IMR-90 (cell line): ENCODE measurements around the gene KLHL36. TPM values are rescaled to one million over a fixed set of nuclear protein-coding genes. Genes with fewer than 3 reads are reported as not detected.

Experiments used
- ATAC-seq: fragments of 200-7000 bp; cut with Tn5 transposase; 2 replicates; pipeline ENCODE4 v1.9.1; 2020; ENCODE audit warnings: low read depth, mild to moderate bottlenecking, moderate library complexity
- BruUV-seq: library from RNA; stranded (reverse); fragments of 400-500 nt; replicated peaks from 2 replicates; lab custom pipeline; 2021; lab: Mats Ljungman, UMichigan
- CTCF ChIA-PET: fragments of 300-600 bp; formaldehyde crosslinking; extraction: SDS; loops from one replicate; lab custom pipeline; 2021; ENCODE audit warnings: antibody characterized with exemption; lab: Yijun Ruan, JAX
- POLR2A ChIA-PET: fragments of 300-600 bp; sonication (Branson Sonifier 250); formaldehyde crosslinking; loops from one replicate; lab custom pipeline; 2022; ENCODE audit warnings: antibody characterized with exemption; ENCODE audit not compliant: unreplicated experiment; lab: Charles Lee
- DNase-seq: peaks from one replicate; pipeline ENCODE4 v3.0.0; 2013
- H2AFZ ChIP-seq: replicated peaks from 2 replicates; pipeline ENCODE3; 2013; ENCODE audit warnings: low read length, mild to moderate bottlenecking; ENCODE audit not compliant: poor library complexity
- H2AK5ac ChIP-seq: 2 replicates; pipeline ENCODE4 v1.6.1; 2013; ENCODE audit warnings: low read depth, low read length, inconsistent platforms
- H2AK9ac ChIP-seq: replicated peaks from 2 replicates; pipeline ENCODE3; 2013; ENCODE audit warnings: mild to moderate bottlenecking, low read depth, low read length, moderate library complexity; ENCODE audit not compliant: poor library complexity
- H2BK120ac ChIP-seq: 2 replicates; pipeline ENCODE4 v1.6.1; 2013; ENCODE audit warnings: low read depth, low read length, inconsistent platforms
- H2BK15ac ChIP-seq: 3 replicates; pipeline ENCODE4 v1.6.1; 2013; ENCODE audit warnings: low read depth, low read length, inconsistent platforms
- H2BK20ac ChIP-seq: 2 replicates; pipeline ENCODE4 v1.6.1; 2013; ENCODE audit warnings: low read depth, mild to moderate bottlenecking, inconsistent platforms, low read length, moderate library complexity
- H2BK5ac ChIP-seq: 2 replicates; pipeline ENCODE4 v1.6.1; 2013; ENCODE audit warnings: mild to moderate bottlenecking, low read depth, low read length, inconsistent platforms; ENCODE audit not compliant: poor library complexity, severe bottlenecking
- H3K14ac ChIP-seq: replicated peaks from 2 replicates; pipeline ENCODE4 v1.6.1; 2013; ENCODE audit warnings: low read depth, low read length, inconsistent platforms
- H3K18ac ChIP-seq: 2 replicates; pipeline ENCODE4 v1.6.1; 2013; ENCODE audit warnings: low read depth, low read length, control low read depth
- H3K23ac ChIP-seq: 2 replicates; pipeline ENCODE4 v1.6.1; 2013; ENCODE audit warnings: low read depth, low read length, inconsistent platforms
- H3K27ac ChIP-seq: 2 replicates; pipeline ENCODE4 v1.5.1; 2013; ENCODE audit warnings: mild to moderate bottlenecking, control low read depth, low read length; ENCODE audit not compliant: insufficient read depth
- H3K27me3 ChIP-seq: 2 replicates; pipeline ENCODE4 v1.6.1; 2013; ENCODE audit warnings: low read length; ENCODE audit not compliant: control insufficient read depth, insufficient read depth
- H3K36me3 ChIP-seq: 2 replicates; pipeline ENCODE4 v1.6.1; 2013; ENCODE audit warnings: low read length, mixed read lengths; ENCODE audit not compliant: control insufficient read depth, insufficient read depth
- H3K4ac ChIP-seq: 2 replicates; pipeline ENCODE4 v1.6.1; 2013; ENCODE audit warnings: low read depth, low read length, inconsistent platforms
- H3K4me1 ChIP-seq: 2 replicates; pipeline ENCODE4 v1.6.1; 2013; ENCODE audit warnings: low read length, mixed read lengths; ENCODE audit not compliant: control insufficient read depth, insufficient read depth
- H3K4me2 ChIP-seq: 2 replicates; pipeline ENCODE4 v1.6.1; 2013; ENCODE audit warnings: low read depth, mild to moderate bottlenecking, control low read depth, low read length, moderate library complexity
- H3K4me3 ChIP-seq: 2 replicates; pipeline ENCODE4 v1.5.1; 2013; ENCODE audit warnings: low read depth, mild to moderate bottlenecking, control low read depth, low read length, moderate library complexity; ENCODE audit not compliant: insufficient read depth
- H3K56ac ChIP-seq: 2 replicates; pipeline ENCODE4 v1.6.1; 2013; ENCODE audit warnings: low read length, inconsistent platforms; ENCODE audit not compliant: insufficient read depth; ENCODE audit errors: extremely low read depth
- H3K79me1 ChIP-seq, 2 experiments: 2 replicates each; pipeline ENCODE4 v1.6.1; 2013; ENCODE audit warnings: low read length in 2 of 2, inconsistent platforms in 1 of 2, low read depth in 1 of 2
- H3K9ac ChIP-seq: 2 replicates; pipeline ENCODE4 v1.6.1; 2013; ENCODE audit warnings: low read depth, low read length, control low read depth
- H3K9me1 ChIP-seq: 2 replicates; pipeline ENCODE4 v1.6.1; 2013; ENCODE audit warnings: low read length, inconsistent platforms; ENCODE audit not compliant: insufficient read depth
- H3K9me3 ChIP-seq: 2 replicates; pipeline ENCODE4 v1.6.1; 2013; ENCODE audit warnings: low read length; ENCODE audit not compliant: control insufficient read depth, insufficient read depth
- H4K20me1 ChIP-seq: 2 replicates; pipeline ENCODE4 v1.6.1; 2013; ENCODE audit warnings: low read length, inconsistent platforms; ENCODE audit not compliant: insufficient read depth
- H4K5ac ChIP-seq: 2 replicates; pipeline ENCODE4 v1.6.1; 2013; ENCODE audit warnings: mild to moderate bottlenecking, low read depth, low read length, control low read depth
- H4K8ac ChIP-seq, 2 experiments: 2 replicates each; pipeline ENCODE4 v1.6.1; 2013; ENCODE audit warnings: low read depth in 2 of 2, low read length in 2 of 2, control low read depth in 1 of 2, inconsistent platforms in 1 of 2
- H4K91ac ChIP-seq: 2 replicates; pipeline ENCODE4 v1.6.1; 2013; ENCODE audit warnings: low read depth, low read length, inconsistent platforms; ENCODE audit not compliant: insufficient read depth
- MAZ ChIP-seq: IDR thresholded peaks from 2 replicates; pipeline ENCODE4 v1.6.1; 2012; ENCODE audit warnings: low read depth, mild to moderate bottlenecking, low read length, improper control_type of control experiment, moderate library complexity, borderline replicate concordance
- MXI1 ChIP-seq: IDR thresholded peaks from 2 replicates; pipeline ENCODE4 v1.6.1; 2012; ENCODE audit warnings: low read depth, mild to moderate bottlenecking, low read length, moderate library complexity, borderline replicate concordance
- POLR2A ChIP-seq: IDR thresholded peaks from 2 replicates; pipeline ENCODE4 v1.6.1; 2012; ENCODE audit warnings: mild to moderate bottlenecking, low read depth, low read length
- RAD21 ChIP-seq: IDR thresholded peaks from 2 replicates; pipeline ENCODE4 v1.6.1; 2012; ENCODE audit warnings: low read length, improper control_type of control experiment
- WGBS, 2 experiments: methylation state at CpG; one replicate each; pipeline versions ENCODE4 v1.1.5 to v1.1.7; 2013; ENCODE audit warnings: missing lambda C conversion rate in 2 of 2; ENCODE audit not compliant: insufficient read length in 1 of 2; ENCODE audit errors: extremely low coverage in 2 of 2; 5-methylcytosine and 5-hydroxymethylcytosine counted together
- dilution Hi-C: fragments of 300-500 bp; cut with HindIII; formaldehyde crosslinking; loops from one replicate; pipeline ENCODE4 v1.14.3; 2018; ENCODE audit warnings: low sequenced_read_pairs; ENCODE audit not compliant: unreplicated experiment
- in situ Hi-C: fragments of 300-500 bp; cut with MboI; formaldehyde crosslinking; loops from 3 replicates; pipeline ENCODE4 v1.14.3; 2019; ENCODE audit warnings: low sequenced_read_pairs, inconsistent platforms, mixed read lengths
- intact Hi-C: fragments of 100-400 bp; cut with micrococcal nuclease; formaldehyde crosslinking; loops from 2 replicates; pipeline ENCODE4 v1.10.0; 2022
- polyA plus RNA-seq, 3 experiments: library from polyadenylated mRNA; depleted of rRNA; stranded (reverse); fragments of >200 nt; gene quantifications; 2 replicates each; pipeline ENCODE4 v1.2.3, GENCODE V29; 2012; ENCODE audit warnings: low replicate concordance in 1 of 3
- total RNA-seq: library from RNA; depleted of rRNA; stranded (reverse); fragments of >200 nt; gene quantifications from 2 replicates; pipeline ENCODE4 v1.2.3, GENCODE V29; 2012

KLHL36 gene
- total and polyA plus RNA-seq, 2 of the 4 experiments (the other 2 are of a cell fraction): 45.9 to 46.3 TPM

GRCh38 chr16:84617041-84617790 is 31.1 kb upstream of the KLHL36 start:
- H3K4me2 ChIP-seq: peak overlapping the region; percentile 96
- no TSS peak for BruUV-seq
- H3K9me3 ChIP-seq: no peaks in the 10 kb centered on the region
- H3K9ac ChIP-seq: peak overlapping the region; percentile 89
- H2AK5ac ChIP-seq: peak overlapping the region; percentile 93
- H3K9me1 ChIP-seq: peaks cover 31% of the 10 kb centered on the region
- DNase-seq (no peak), ATAC-seq (peak; percentile 0)
- POLR2A ChIA-PET: no interaction called here
- no peak overlapping the region for H2BK15ac ChIP-seq
- H3K18ac ChIP-seq: peak overlapping the region; percentile 6; the same call in 1 of the 2 replicates
- dilution Hi-C loops: no loop called here
- peak overlapping the region; percentile 21; the same call in 1 of the 2 replicates for H2BK120ac ChIP-seq
- peak overlapping the region; percentile 78 for H3K4ac ChIP-seq
- peak overlapping the region; percentile 16 to 54; a peak in 2 of 4 replicates for H4K8ac ChIP-seq
- H2BK20ac ChIP-seq: 0 out of 2 replicates have a peak overlapping the region, but pooled peaks have one; percentile 21
- H3K4me3 ChIP-seq: peak overlapping the region; percentile 90
- CTCF ChIA-PET: no interaction called here
- peaks cover 56% of the 10 kb centered on the region for H4K20me1 ChIP-seq
- peaks cover 28% of the 10 kb centered on the region for H3K4me1 ChIP-seq
- no peak overlapping the region for H4K5ac ChIP-seq
- peak overlapping the region; percentile 96 for H2AK9ac ChIP-seq
- WGBS, 2 experiments: 0% methylated on average over 35 of the region's 54 CpGs; no CpG with 5 or more reads in 1 of the 2 experiments
- in situ Hi-C loops: no loop called here
- H2BK5ac ChIP-seq: peak overlapping the region; percentile 90
- H3K23ac ChIP-seq: peak overlapping the region; percentile 98
- H2AFZ ChIP-seq: peak overlapping the region; percentile 78
- H3K14ac ChIP-seq: peak overlapping the region; percentile 96
- H3K36me3 ChIP-seq: peaks cover 25% of the 10 kb centered on the region
- no peaks in the 10 kb centered on the region for H3K27me3 ChIP-seq
- peak overlapping the region; percentile 70 for H3K56ac ChIP-seq
- H3K27ac ChIP-seq: peak overlapping the region; percentile 88
- H3K79me1 ChIP-seq: peaks cover 5 to 54% of the 10 kb centered on the region in 2 experiments
- peak overlapping the region; percentile 66; the same call in 1 of the 2 replicates for H4K91ac ChIP-seq
- intact Hi-C loops: loop anchor here (10.0 kb wide), 1 partner anchor 322 kb away; the partner anchor contains the start of gene WFDC1
- TF ChIP-seq POLR2A (no peak), RAD21 (no peak), MAZ (no peak), MXI1 (peak; percentile 91)
